Neural cell (in vitro differentiated cells): Measurements from ENCODE around the gene HAND2.

Source experiments
- CTCF ChIP-seq: fragments of 450-650 bp; IDR thresholded peaks from 2 replicates; pipeline ENCODE4 v1.5.1; 2014; ENCODE audit warnings: antibody characterized with exemption, mild to moderate bottlenecking, moderate library complexity; ENCODE audit not compliant: poor library complexity, severe bottlenecking
- EZH2 ChIP-seq: fragments of 200-600, 300-800 bp; shearing (Covaris generic), sonication (generic); IDR thresholded peaks from 2 replicates; pipeline ENCODE4 v1.6.1; 2014; ENCODE audit warnings: antibody characterized with exemption, low read length, borderline replicate concordance, mild to moderate bottlenecking; ENCODE audit not compliant: insufficient read depth, poor library complexity, severe bottlenecking
- POLR2AphosphoS5 ChIP-seq: IDR thresholded peaks from 2 replicates; pipeline ENCODE4 v1.6.1; 2012
- RAD21 ChIP-seq: fragments of 450-650 bp; conservative IDR thresholded peaks from 2 replicates; pipeline ENCODE4 v1.6.1; 2014; ENCODE audit warnings: antibody characterized with exemption, mild to moderate bottlenecking, moderate library complexity
- SMC3 ChIP-seq: fragments of 450-650 bp; conservative IDR thresholded peaks from 2 replicates; pipeline ENCODE4 v1.6.1; 2014; ENCODE audit warnings: antibody characterized with exemption, mild to moderate bottlenecking, moderate library complexity; ENCODE audit not compliant: poor library complexity
- TAF1 ChIP-seq: IDR thresholded peaks from 2 replicates; pipeline ENCODE4 v1.6.1; 2012; ENCODE audit warnings: low read depth

GRCh38 chr4:173517781-173518424 lies 12.1 kb downstream of the HAND2 start:
- TF ChIP-seq SMC3 (no peak), CTCF (no peak), EZH2 (no peak), TAF1 (no peak), POLR2AphosphoS5 (no peak), RAD21 (no peak)
